Ishikawa (cell line): Measurements from ENCODE around the gene PDCD1.

ENCODE experiments used
- CEBPB ChIP-seq: IDR thresholded peaks from 2 replicates; pipeline ENCODE4 v1.6.1; 2012
- CREB1 ChIP-seq: IDR thresholded peaks from 2 replicates; pipeline ENCODE4 v1.6.1; 2012; ENCODE audit warnings: low read depth
- EGR1 ChIP-seq: IDR thresholded peaks from 2 replicates; pipeline ENCODE4 v1.6.1; 2012
- EP300 ChIP-seq: IDR thresholded peaks from 2 replicates; pipeline ENCODE4 v1.6.1; 2012; ENCODE audit warnings: borderline replicate concordance
- FOXM1 ChIP-seq: IDR thresholded peaks from 2 replicates; pipeline ENCODE4 v1.6.1; 2012; ENCODE audit warnings: low read depth, borderline replicate concordance
- NFIC ChIP-seq: IDR thresholded peaks from 2 replicates; pipeline ENCODE4 v1.6.1; 2012
- RAD21 ChIP-seq: IDR thresholded peaks from 2 replicates; pipeline ENCODE4 v1.6.1; 2012; ENCODE audit warnings: low read depth
- TAF1 ChIP-seq: IDR thresholded peaks from 2 replicates; pipeline ENCODE4 v1.6.1; 2012; ENCODE audit warnings: low read depth, mild to moderate bottlenecking
- TCF12 ChIP-seq: IDR thresholded peaks from 2 replicates; pipeline ENCODE4 v1.6.1; 2012; ENCODE audit warnings: low read depth
- TEAD4 ChIP-seq: IDR thresholded peaks from 2 replicates; pipeline ENCODE4 v1.6.1; 2012
- YY1 ChIP-seq: IDR thresholded peaks from 2 replicates; pipeline ENCODE4 v1.6.1; 2012; ENCODE audit warnings: low read depth
- ZBTB7A ChIP-seq: IDR thresholded peaks from 2 replicates; pipeline ENCODE4 v1.6.1; 2012; ENCODE audit warnings: low read depth
- TF ChIP-seq, protein P1 (sequence below): IDR thresholded peaks from 2 replicates; pipeline ENCODE4 v1.6.1; 2012
- TF ChIP-seq, protein P2 (sequence below): IDR thresholded peaks from 2 replicates; pipeline ENCODE4 v1.6.1; 2012
- TF ChIP-seq, protein P3 (sequence below): IDR thresholded peaks from 2 replicates; pipeline ENCODE4 v1.6.1; 2012; ENCODE audit warnings: low read depth, mild to moderate bottlenecking

The PDCD1 gene

DNA sequence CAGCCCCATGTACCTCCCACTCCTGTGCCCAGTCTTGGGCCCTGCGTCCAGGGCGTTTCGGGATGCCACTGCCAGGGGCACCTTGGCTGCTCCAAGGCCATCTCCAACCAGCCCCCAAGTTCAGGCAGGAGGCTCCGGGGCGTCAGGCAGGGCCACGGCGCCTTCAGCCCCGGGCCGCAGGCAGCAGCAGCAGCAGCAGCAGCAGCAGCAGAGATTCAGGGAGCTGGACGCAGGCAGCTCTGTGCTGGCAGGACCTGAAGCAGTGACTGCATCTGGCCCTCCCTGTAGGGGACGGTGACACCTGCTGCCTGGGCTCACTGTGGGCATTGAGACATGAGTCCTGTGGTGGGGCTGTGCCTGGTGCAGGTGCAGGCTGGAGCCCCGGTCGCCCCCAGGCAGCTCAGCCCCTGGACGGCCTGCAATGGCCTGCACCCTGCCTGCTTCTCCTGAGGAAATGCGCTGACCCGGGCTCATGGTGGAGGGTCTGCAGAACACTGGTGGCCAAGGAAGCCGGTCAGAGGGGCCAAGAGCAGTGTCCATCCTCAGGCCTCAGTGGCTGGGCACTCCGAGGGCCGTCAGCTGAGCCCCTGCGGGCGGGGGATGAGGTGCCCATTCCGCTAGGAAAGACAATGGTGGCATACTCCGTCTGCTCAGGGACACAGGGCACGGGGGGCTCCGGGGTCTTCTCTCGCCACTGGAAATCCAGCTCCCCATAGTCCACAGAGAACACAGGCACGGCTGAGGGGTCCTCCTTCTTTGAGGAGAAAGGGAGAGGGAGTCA is 8.0 kb downstream of the PDCD1 start:
- TF ChIP-seq CEBPB (no peak), CREB1 (no peak), ZBTB7A (no peak), TCF12 (no peak), EP300 (no peak), YY1 (no peak), RAD21 (no peak), FOXM1 (no peak), TAF1 (no peak), NFIC (no peak), EGR1 (no peak), TEAD4 (no peak)
- TF ChIP-seq, protein P1, sequence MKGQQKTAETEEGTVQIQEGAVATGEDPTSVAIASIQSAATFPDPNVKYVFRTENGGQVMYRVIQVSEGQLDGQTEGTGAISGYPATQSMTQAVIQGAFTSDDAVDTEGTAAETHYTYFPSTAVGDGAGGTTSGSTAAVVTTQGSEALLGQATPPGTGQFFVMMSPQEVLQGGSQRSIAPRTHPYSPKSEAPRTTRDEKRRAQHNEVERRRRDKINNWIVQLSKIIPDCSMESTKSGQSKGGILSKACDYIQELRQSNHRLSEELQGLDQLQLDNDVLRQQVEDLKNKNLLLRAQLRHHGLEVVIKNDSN, result no peak
- TF ChIP-seq, protein P2, sequence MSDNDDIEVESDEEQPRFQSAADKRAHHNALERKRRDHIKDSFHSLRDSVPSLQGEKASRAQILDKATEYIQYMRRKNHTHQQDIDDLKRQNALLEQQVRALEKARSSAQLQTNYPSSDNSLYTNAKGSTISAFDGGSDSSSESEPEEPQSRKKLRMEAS, result no peak

DNA sequence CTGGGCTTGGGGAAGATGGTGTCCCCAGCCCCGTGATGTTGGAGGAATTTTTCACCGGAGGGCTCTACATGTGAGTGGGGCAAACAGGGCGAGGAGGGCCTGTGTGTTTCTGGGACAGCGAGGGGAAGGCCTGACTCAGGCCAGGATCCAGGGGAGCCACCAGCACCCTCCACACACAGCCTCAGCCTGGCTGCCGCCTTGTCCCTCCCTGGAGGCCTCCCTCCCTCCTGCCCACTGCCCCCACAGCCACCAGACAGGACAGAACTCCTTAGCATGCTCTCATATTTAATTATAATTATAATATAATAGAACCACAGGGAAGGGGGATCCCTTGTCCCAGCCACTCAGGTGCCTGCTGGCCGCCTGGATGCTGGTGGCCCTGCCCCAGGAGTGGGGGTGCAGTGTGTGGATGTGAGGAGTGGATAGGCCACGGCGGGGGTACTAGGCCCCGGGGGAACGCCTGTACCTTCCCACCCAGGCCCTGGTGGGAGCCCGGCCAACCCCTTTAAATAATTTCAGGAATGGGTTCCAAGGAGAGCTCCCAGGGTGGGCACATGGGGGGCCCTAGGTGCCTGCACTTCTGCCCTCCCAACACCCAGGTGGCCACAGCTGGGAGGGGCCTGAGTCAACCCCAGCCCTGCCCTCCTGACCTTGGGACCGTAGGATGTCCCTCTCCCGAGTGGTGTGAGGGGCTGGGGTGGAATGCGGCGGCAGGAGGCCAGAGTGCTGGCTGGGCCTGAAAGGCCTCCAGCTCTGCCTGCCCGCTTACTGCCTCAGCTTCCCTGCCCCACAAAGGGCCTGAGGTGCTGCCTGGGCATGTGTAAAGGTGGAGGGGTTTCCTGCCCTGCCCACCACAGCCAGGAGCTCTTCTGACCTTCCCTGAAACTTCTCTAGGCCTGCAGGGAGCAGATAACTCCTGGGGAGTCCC is 8.8 kb downstream of the PDCD1 start:
- TF ChIP-seq FOXM1 (no peak), NFIC (no peak), YY1 (no peak), TCF12 (no peak), ZBTB7A (no peak), TEAD4 (no peak), EP300 (no peak), RAD21 (no peak)
- TF ChIP-seq, protein P2, result no peak
- TF ChIP-seq, protein P3, sequence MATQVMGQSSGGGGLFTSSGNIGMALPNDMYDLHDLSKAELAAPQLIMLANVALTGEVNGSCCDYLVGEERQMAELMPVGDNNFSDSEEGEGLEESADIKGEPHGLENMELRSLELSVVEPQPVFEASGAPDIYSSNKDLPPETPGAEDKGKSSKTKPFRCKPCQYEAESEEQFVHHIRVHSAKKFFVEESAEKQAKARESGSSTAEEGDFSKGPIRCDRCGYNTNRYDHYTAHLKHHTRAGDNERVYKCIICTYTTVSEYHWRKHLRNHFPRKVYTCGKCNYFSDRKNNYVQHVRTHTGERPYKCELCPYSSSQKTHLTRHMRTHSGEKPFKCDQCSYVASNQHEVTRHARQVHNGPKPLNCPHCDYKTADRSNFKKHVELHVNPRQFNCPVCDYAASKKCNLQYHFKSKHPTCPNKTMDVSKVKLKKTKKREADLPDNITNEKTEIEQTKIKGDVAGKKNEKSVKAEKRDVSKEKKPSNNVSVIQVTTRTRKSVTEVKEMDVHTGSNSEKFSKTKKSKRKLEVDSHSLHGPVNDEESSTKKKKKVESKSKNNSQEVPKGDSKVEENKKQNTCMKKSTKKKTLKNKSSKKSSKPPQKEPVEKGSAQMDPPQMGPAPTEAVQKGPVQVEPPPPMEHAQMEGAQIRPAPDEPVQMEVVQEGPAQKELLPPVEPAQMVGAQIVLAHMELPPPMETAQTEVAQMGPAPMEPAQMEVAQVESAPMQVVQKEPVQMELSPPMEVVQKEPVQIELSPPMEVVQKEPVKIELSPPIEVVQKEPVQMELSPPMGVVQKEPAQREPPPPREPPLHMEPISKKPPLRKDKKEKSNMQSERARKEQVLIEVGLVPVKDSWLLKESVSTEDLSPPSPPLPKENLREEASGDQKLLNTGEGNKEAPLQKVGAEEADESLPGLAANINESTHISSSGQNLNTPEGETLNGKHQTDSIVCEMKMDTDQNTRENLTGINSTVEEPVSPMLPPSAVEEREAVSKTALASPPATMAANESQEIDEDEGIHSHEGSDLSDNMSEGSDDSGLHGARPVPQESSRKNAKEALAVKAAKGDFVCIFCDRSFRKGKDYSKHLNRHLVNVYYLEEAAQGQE, result no peak

DNA sequence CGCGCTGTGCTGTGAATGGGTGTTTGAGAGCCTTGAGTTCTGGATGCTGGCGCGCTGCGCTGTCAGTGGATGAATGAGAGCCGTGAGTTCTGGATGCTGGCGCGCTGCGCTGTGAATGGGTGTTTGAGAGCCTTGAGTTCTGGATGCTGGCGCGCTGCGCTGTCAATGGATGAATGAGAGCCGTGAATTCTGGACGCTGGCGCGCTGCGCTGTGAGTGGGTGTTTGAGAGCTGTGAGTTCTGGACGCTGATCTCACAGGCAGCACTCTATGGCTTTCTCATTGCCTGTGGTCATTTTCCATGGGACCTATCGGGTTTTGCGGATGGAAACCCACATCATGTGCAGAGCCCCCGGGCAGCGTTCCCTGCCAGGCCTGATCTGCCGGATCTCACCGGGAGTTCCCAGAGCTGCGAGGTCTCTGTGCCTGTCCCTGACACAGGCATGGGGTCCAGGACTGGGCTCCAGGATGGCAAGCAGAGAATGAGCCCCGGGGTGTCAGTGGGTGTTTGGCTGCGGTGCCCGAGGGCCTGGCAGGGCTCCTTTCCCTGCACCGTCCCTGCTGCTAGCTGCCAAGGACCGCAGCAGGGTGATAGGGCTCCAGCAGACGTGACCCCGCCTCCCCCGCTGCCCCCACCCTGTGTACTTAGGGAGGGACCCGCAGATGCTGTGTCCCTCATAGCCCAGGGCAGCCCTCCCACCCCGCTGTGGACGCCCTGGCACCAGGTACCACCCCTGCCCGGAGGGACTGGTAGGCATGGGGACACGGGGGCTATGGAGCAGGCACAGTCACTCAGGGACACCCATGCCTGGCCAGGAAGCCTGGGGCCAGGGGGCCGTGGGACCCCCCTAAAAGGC is 9.7 kb downstream of the PDCD1 start:
- TF ChIP-seq TEAD4, result no peak
- TF ChIP-seq NFIC, result no peak
- no peak for TF ChIP-seq CEBPB
- TF ChIP-seq EP300, result no peak
- TF ChIP-seq CREB1, result no peak
- TF ChIP-seq, protein P2, result no peak
- TF ChIP-seq YY1, result no peak
- no peak for TF ChIP-seq EGR1
- TF ChIP-seq, protein P3, result no peak
- no peak for TF ChIP-seq TAF1
- TF ChIP-seq, protein P1, result no peak
- no peak for TF ChIP-seq ZBTB7A
- no peak for TF ChIP-seq FOXM1
- TF ChIP-seq RAD21, result no peak
- TF ChIP-seq TCF12, result no peak

DNA sequence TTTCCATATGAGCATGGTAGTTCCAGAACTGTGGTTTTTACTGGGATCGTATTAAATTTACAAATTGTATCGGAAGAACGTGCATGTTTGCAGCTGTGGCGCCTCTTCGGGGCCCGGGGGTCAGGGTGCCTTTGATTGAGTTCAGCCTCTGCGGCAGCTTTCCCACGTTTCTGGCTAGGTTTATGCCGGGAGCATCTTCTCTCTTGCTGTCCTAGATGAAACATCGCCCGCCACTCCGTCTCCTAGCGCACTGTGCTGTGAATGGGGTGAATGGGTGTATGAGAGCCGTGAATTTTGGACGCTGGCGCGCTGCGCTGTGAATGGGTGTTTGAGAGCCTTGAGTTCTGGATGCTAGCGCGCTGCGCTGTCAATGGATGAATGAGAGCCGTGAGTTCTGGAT is 12.3 kb downstream of the PDCD1 start:
- TF ChIP-seq ZBTB7A, result no peak
- no peak for TF ChIP-seq EGR1
- TF ChIP-seq, protein P1, result no peak
- no peak for TF ChIP-seq EP300
- no peak for TF ChIP-seq TEAD4
- no peak for TF ChIP-seq RAD21
- TF ChIP-seq TCF12, result no peak
